AG04450 (cell line): Measurements from ENCODE around the gene ITSN1. TPM values are rescaled to one million over a fixed set of nuclear protein-coding genes. Genes with fewer than 3 reads are reported as not detected.

Experiments
- CTCF ChIA-PET: fragments of 300-600, 350-600 bp; formaldehyde crosslinking; extraction: SDS; loops from one replicate; lab custom pipeline; 2022; ENCODE audit warnings: antibody characterized with exemption, inconsistent platforms; lab: Charles Lee
- POLR2A ChIA-PET: fragments of 350-600 bp; formaldehyde crosslinking; extraction: SDS; loops from one replicate; lab custom pipeline; 2021; ENCODE audit warnings: antibody characterized with exemption, inconsistent platforms; lab: Yijun Ruan, JAX
- DNase-seq: peaks from one replicate; pipeline ENCODE4 v3.0.0-alpha.2; 2011; ENCODE audit warnings: low read depth, low spot score
- H3K27ac ChIP-seq: one replicate; pipeline ENCODE4 v1.5.1; 2012; ENCODE audit warnings: low read depth, low read length, control low read depth
- H3K27me3 ChIP-seq: one replicate; pipeline ENCODE4 v1.6.0; 2012; ENCODE audit warnings: low read length; ENCODE audit not compliant: control insufficient read depth, insufficient read depth
- H3K4me3 ChIP-seq: 2 replicates; pipeline ENCODE4 v1.5.1; 2011; ENCODE audit warnings: mild to moderate bottlenecking, low read depth, low read length, control low read depth
- H3K9me3 ChIP-seq: 2 replicates; pipeline ENCODE4 v1.5.1; 2012; ENCODE audit warnings: low read length; ENCODE audit not compliant: control insufficient read depth, insufficient read depth
- CTCF ChIP-seq: IDR thresholded peaks from 2 replicates; pipeline ENCODE4 v1.5.1; 2011; ENCODE audit warnings: low read depth, low read length, control low read depth, inconsistent platforms
- polyA plus RNA-seq: library from polyadenylated mRNA; depleted of rRNA; stranded (reverse); fragments of >200 nt; gene quantifications from 2 replicates; pipeline ENCODE4 v1.2.3, GENCODE V29; 2011

Gene ITSN1
- polyA plus RNA-seq, 1 experiment: 51.5 TPM

- Histone ChIP-seq H3K4me3 (peak overlapping the region; percentile 25), H3K9me3 (no peaks in the 10 kb centered on the region), H3K27me3 (no peaks in the 10 kb centered on the region), H3K27ac (peak overlapping the region; percentile 96)
- ChIA-PET POLR2A (interaction anchor here (0.6 to 1.0 kb wide), 8 partner anchors 19 to 185 kb away, joined by 3 to 6 read pairs (median 3); partner anchors contain the start of gene ITSN1), CTCF (interaction anchor here (0.9 to 1.7 kb wide), 2 partner anchors 154 to 155 kb away, joined by 3 to 6 read pairs; no protein-coding TSS in a partner anchor)
- DNase-seq: peak; percentile 36
- TF ChIP-seq CTCF: no peak
Measured at GRCh38 chr21:33760641-33761440, 118.5 kb downstream of the ITSN1 start.

GRCh38 chr21:33761441-33762036 is 119.2 kb downstream of the ITSN1 start:
- H3K4me3 ChIP-seq: peak overlapping the region; percentile 25
- POLR2A ChIA-PET: interaction anchor here (0.6 to 1.0 kb wide), 4 partner anchors 19 to 186 kb away, joined by 3 to 6 read pairs (median 4); partner anchors contain the start of gene ITSN1

GRCh38 chr21:33762803-33763581 is 120.7 kb downstream of the ITSN1 start:
- no peaks in the 10 kb centered on the region for H3K9me3 ChIP-seq
- no peak overlapping the region for H3K4me3 ChIP-seq
- ChIA-PET CTCF (interaction anchor here (0.7 kb wide), 1 partner anchor 15 kb away, joined by 3 read pairs; no protein-coding TSS in a partner anchor), POLR2A (interaction anchor here (1.1 kb wide), 1 partner anchor 77 kb away, joined by 9 read pairs; no protein-coding TSS in a partner anchor)
- no peak for DNase-seq
- TF ChIP-seq CTCF: no peak
- peak overlapping the region; percentile 33 for H3K27ac ChIP-seq
- no peaks in the 10 kb centered on the region for H3K27me3 ChIP-seq

More at GRCh38 chr21:33761441-33762036, 119.2 kb downstream of the ITSN1 start:
- TF ChIP-seq CTCF: no peak
- Histone ChIP-seq H3K9me3 (no peaks in the 10 kb centered on the region), H3K27me3 (no peaks in the 10 kb centered on the region), H3K27ac (peak overlapping the region; percentile 96)
- peak; percentile 95 for DNase-seq
- CTCF ChIA-PET: interaction anchor here (1.7 kb wide), 1 partner anchor 156 kb away, joined by 6 read pairs; no protein-coding TSS in a partner anchor

GRCh38 chr21:33763582-33763899 is 121.2 kb downstream of the ITSN1 start:
- ChIA-PET POLR2A (interaction anchor here (1.1 kb wide), 1 partner anchor 78 kb away, joined by 9 read pairs; no protein-coding TSS in a partner anchor), CTCF (interaction anchor here (0.7 kb wide), 1 partner anchor 16 kb away, joined by 3 read pairs; no protein-coding TSS in a partner anchor)
- H3K27ac ChIP-seq: no peak overlapping the region
- no peaks in the 10 kb centered on the region for H3K9me3 ChIP-seq
- no peak overlapping the region for H3K4me3 ChIP-seq
- TF ChIP-seq CTCF: no peak
- no peak for DNase-seq
- no peaks in the 10 kb centered on the region for H3K27me3 ChIP-seq
